ENCODE results near the gene MYOZ3. TPM values are rescaled to one million over a fixed set of nuclear protein-coding genes. Genes with fewer than 3 reads are reported as not detected.
A peak's percentile ranks its signal among the peaks of the same experiment; 100 is the strongest.

MYOZ3 gene
- total and polyA plus RNA-seq, 2 of the 8 experiments (the other 6 are each of a cell fraction or from before 2014, with no cell fraction given): 9.6 to 19.1 TPM

- Histone ChIP-seq H3K27ac (ENCODE audit: low read depth, low read length) (no peak overlapping the region), H3K56ac (replicated peaks; ENCODE audit: insufficient read length, low read depth, low read length) (no peak overlapping the region), H2BK12ac (ENCODE audit: low read depth, low read length) (no peak overlapping the region), H3K4ac (replicated peaks; ENCODE audit: insufficient read length, low read depth, low read length) (no peak overlapping the region), H3K79me2 (ENCODE audit: control insufficient read depth in 1 of 2, insufficient read depth in 2 of 2, low read length in 2 of 2) (no peaks in the 10 kb centered on the region), H2BK120ac (replicated peaks; ENCODE audit: low read depth, low read length) (no peak overlapping the region), H3K36me3 (ENCODE audit: control insufficient read depth in 2 of 4, insufficient read depth in 4 of 4, low read length in 3 of 4) (no peaks in the 10 kb centered on the region), H3K27me3 (replicated peaks in 1 of 4; ENCODE audit: control insufficient read depth in 3 of 4, extremely low read depth in 1 of 4, insufficient read depth in 3 of 4, low read length in 3 of 4) (no peaks in the 10 kb centered on the region), H3K23me2 (ENCODE audit: low read depth, low read length) (no peaks in the 10 kb centered on the region), H4K8ac (ENCODE audit: extremely low read depth, insufficient read depth, low read length) (no peak overlapping the region), H3K4me3 (ENCODE audit: extremely low read depth in 1 of 4, insufficient read depth in 2 of 4, low read depth in 3 of 4, low read length in 4 of 4) (no peak overlapping the region), H3K4me1 (replicated peaks in 1 of 4; ENCODE audit: control insufficient read depth in 3 of 4, insufficient read depth in 4 of 4, low read length in 3 of 4) (peaks cover 0 to 26% (median 15%) of the 10 kb centered on the region in 4 experiments; a peak in 6 of 7 replicates), H3K4me2 (ENCODE audit: insufficient read depth in 1 of 2, low read depth in 2 of 2, low read length in 2 of 2) (no peak overlapping the region), H4K20me1 (replicated peaks in 1 of 2; ENCODE audit: control insufficient read depth in 1 of 2, insufficient read depth in 2 of 2, low read length in 2 of 2) (no peaks in the 10 kb centered on the region), H3K18ac (ENCODE audit: extremely low read depth, low read length) (no peak overlapping the region), H3K14ac (ENCODE audit: insufficient read length) (no peak overlapping the region), H2AK5ac (ENCODE audit: low read depth, low read length) (no peak overlapping the region), H4K5ac (ENCODE audit: insufficient read length, low read depth, low read length) (no peak overlapping the region), H3K23ac (ENCODE audit: insufficient read length) (no peak overlapping the region), H4K91ac (replicated peaks; ENCODE audit: insufficient read length, low read length) (no peak overlapping the region), H3K9ac (replicated peaks in 1 of 4; ENCODE audit: extremely low read depth in 1 of 4, low read depth in 3 of 4, low read length in 3 of 4) (no peak overlapping the region), H3K9me3 (ENCODE audit: insufficient read depth in 2 of 2, low read depth in 1 of 2, low read length in 1 of 2) (no peaks in the 10 kb centered on the region), H2BK5ac (ENCODE audit: low read depth, low read length) (no peak overlapping the region), H3K79me1 (ENCODE audit: low read depth, low read length) (no peaks in the 10 kb centered on the region), H2BK20ac (ENCODE audit: low read length) (no peak overlapping the region), H2AFZ (ENCODE audit: low read length) (no peak overlapping the region), H2BK15ac (ENCODE audit: low read length) (0 out of 2 replicates have a peak overlapping the region, but pooled peaks have one; percentile 72)
- FAIRE-seq (no peak), DNase-seq (ENCODE audit: low read depth in 1 of 2, low spot score in 2 of 2) (no peak)
- 88% methylated on average over 9 of the region's 9 CpGs; no CpG with 5 or more reads in 1 of the 2 experiments for WGBS, 2 experiments (ENCODE audit: extremely low coverage in 1 of 2, insufficient coverage in 1 of 2, insufficient read length in 1 of 2, insufficient replicate concordance in 2 of 2, low coverage in 1 of 2, low lambda C conversion rate in 2 of 2, missing lambda C conversion rate in 1 of 2)
- ChIA-PET POLR2A (ENCODE audit: partially characterized antibody) (interaction anchor here (1.4 to 1.5 kb wide), 2 partner anchors 32 to 191 kb away, joined by 3 to 4 read pairs; no protein-coding TSS in a partner anchor), CTCF (ENCODE audit: partially characterized antibody) (interaction anchor here (0.7 to 18.4 kb wide), 8 partner anchors 15 to 182 kb away, joined by 3 to 247 read pairs (median 8); partner anchors contain the start of gene MYOZ3)
- TF ChIP-seq TEAD4 (IDR thresholded peaks at IDR 0.05; ENCODE audit: low read depth, low read length) (no peak), BRCA1 (IDR thresholded peaks at IDR 0.05; ENCODE audit: low read depth, low read length) (no peak), SIX5 (IDR thresholded peaks at IDR 0.05; ENCODE audit: low read depth, low read length) (no peak), RFX5 (IDR thresholded peaks at IDR 0.05; ENCODE audit: borderline replicate concordance, low read depth, low read length) (no peak), TBP (IDR thresholded peaks at IDR 0.05; ENCODE audit: low read depth, low read length) (no peak), SIRT6 (IDR thresholded peaks at IDR 0.05; ENCODE audit: low read length) (no peak), MAFK (IDR thresholded peaks at IDR 0.05; ENCODE audit: low read depth, low read length) (no peak), EP300 (IDR thresholded peaks at IDR 0.05; ENCODE audit: borderline replicate concordance in 1 of 2, low read depth in 2 of 2, low read length in 2 of 2) (no peak), E2F6 (IDR thresholded peaks at IDR 0.05) (no peak), EGR1 (IDR thresholded peaks at IDR 0.05; ENCODE audit: borderline replicate concordance, low read depth, low read length) (no peak), POLR2AphosphoS5 (IDR thresholded peaks at IDR 0.05; ENCODE audit: low read depth, low read length) (no peak), NANOG (IDR thresholded peaks at IDR 0.05; ENCODE audit: insufficient read depth, low read depth, low read length, poor library complexity, severe bottlenecking) (no peak), ASH2L (IDR thresholded peaks at IDR 0.05; ENCODE audit: low read length) (no peak), GTF2F1 (IDR thresholded peaks at IDR 0.05; ENCODE audit: borderline replicate concordance, low read depth, low read length) (no peak)
Observed at GRCh38 chr5:150641006-150641570, 20.0 kb upstream of the MYOZ3 start.
